HepG2 (cell line): ENCODE results near the gene MC1R. TPM values are rescaled to one million over a fixed set of nuclear protein-coding genes. Genes with fewer than 3 reads are reported as not detected.

Source experiments
- BCL3 ChIP-seq: sonication (generic); formaldehyde crosslinking; IDR thresholded peaks from 2 replicates; pipeline ENCODE4 v1.5.1; 2020; ENCODE audit warnings: mild to moderate bottlenecking, missing genetic modification reagents, moderate library complexity
- DRAP1 ChIP-seq: IDR thresholded peaks from 2 replicates; pipeline ENCODE4 v1.6.1; 2016; ENCODE audit warnings: missing genetic modification reagents, missing compliant biosample characterization
- SCMH1 ChIP-seq: sonication (generic); formaldehyde crosslinking; IDR thresholded peaks from 2 replicates; pipeline ENCODE4 v1.9.0; 2021; ENCODE audit warnings: missing genetic modification reagents, mild to moderate bottlenecking, borderline replicate concordance
- SETDB1 ChIP-seq: sonication (generic); formaldehyde crosslinking; IDR thresholded peaks from 2 replicates; pipeline ENCODE4 v1.5.1; 2020; ENCODE audit warnings: missing genetic modification reagents, mild to moderate bottlenecking, borderline replicate concordance
- SRSF9 ChIP-seq: fragments of 200-400 bp; formaldehyde crosslinking; IDR thresholded peaks from 2 replicates; pipeline ENCODE4 v1.6.1; 2018; ENCODE audit warnings: borderline replicate concordance, mild to moderate bottlenecking, low read depth, low read length; ENCODE audit not compliant: insufficient read depth, poor library complexity, severe bottlenecking
- TOE1 ChIP-seq: sonication (generic); formaldehyde crosslinking; IDR thresholded peaks from 2 replicates; pipeline ENCODE4 v1.4.0; 2020; ENCODE audit warnings: mild to moderate bottlenecking, missing genetic modification reagents
- YY1 ChIP-seq: IDR thresholded peaks from 2 replicates; pipeline ENCODE4 v1.6.1; 2011; ENCODE audit warnings: low read length, low read depth, moderate library complexity, mild to moderate bottlenecking; ENCODE audit not compliant: insufficient read depth, insufficient replicate concordance
- ZBTB20 ChIP-seq: sonication (generic); formaldehyde crosslinking; IDR thresholded peaks from 2 replicates; pipeline ENCODE4 v1.8.1; 2023; ENCODE audit warnings: missing genetic modification reagents, low read depth, mild to moderate bottlenecking, borderline replicate concordance
- ZFAT ChIP-seq: sonication (generic); formaldehyde crosslinking; conservative IDR thresholded peaks from 2 replicates; pipeline ENCODE4 v1.8.1; 2023; ENCODE audit warnings: missing genetic modification reagents, inconsistent platforms
- ZNF296 ChIP-seq: sonication (generic); formaldehyde crosslinking; conservative IDR thresholded peaks from 2 replicates; pipeline ENCODE4 v1.5.0; 2020; ENCODE audit warnings: mild to moderate bottlenecking, missing genetic modification reagents
- ZNF333 ChIP-seq: sonication (generic); formaldehyde crosslinking; IDR thresholded peaks from 2 replicates; pipeline ENCODE4 v1.4.0; 2020; ENCODE audit warnings: mild to moderate bottlenecking, missing genetic modification reagents, borderline replicate concordance
- ZNF446 ChIP-seq: sonication (generic); formaldehyde crosslinking; IDR thresholded peaks from 2 replicates; pipeline ENCODE4 v1.5.0; 2020; ENCODE audit warnings: mild to moderate bottlenecking, missing genetic modification reagents
- ZNF567 ChIP-seq: sonication (generic); formaldehyde crosslinking; IDR thresholded peaks from 2 replicates; pipeline ENCODE4 v1.8.1; 2023; ENCODE audit warnings: mild to moderate bottlenecking, missing genetic modification reagents, borderline replicate concordance
- ZNF572 ChIP-seq: sonication (generic); formaldehyde crosslinking; IDR thresholded peaks from 2 replicates; pipeline ENCODE4 v1.5.1; 2020; ENCODE audit warnings: mild to moderate bottlenecking, missing genetic modification reagents
- ZNF646 ChIP-seq: sonication (generic); formaldehyde crosslinking; IDR thresholded peaks from 2 replicates; pipeline ENCODE4 v1.9.0; 2021; ENCODE audit warnings: mild to moderate bottlenecking, missing genetic modification reagents
- ZNF737 ChIP-seq: sonication (generic); formaldehyde crosslinking; IDR thresholded peaks from 2 replicates; pipeline ENCODE4 v1.5.0; 2020; ENCODE audit warnings: missing genetic modification reagents, mild to moderate bottlenecking, borderline replicate concordance
- ZSCAN21 ChIP-seq: sonication (generic); formaldehyde crosslinking; IDR thresholded peaks from 2 replicates; pipeline ENCODE4 v1.8.0; 2022; ENCODE audit warnings: mild to moderate bottlenecking, missing genetic modification reagents, moderate library complexity, borderline replicate concordance
- polyA plus RNA-seq, 8 experiments: library from polyadenylated mRNA; depleted of rRNA in 3 of 8; stranded (reverse) in 7 of 8; unstranded in 1 of 8; fragments of >200 nt; fragmentation: Illumina TruSeq in 4 of 8; extraction: Trizol in 4 of 8; gene quantifications; 2 replicates each; pipeline versions ENCODE4 v1.2.1 to v1.2.3, GENCODE V29; 2011 to 2016; ENCODE audit warnings: low read depth in 4 of 8, missing spikeins in 1 of 8, mixed read lengths in 1 of 8; ENCODE audit not compliant: insufficient read depth in 1 of 8
- total RNA-seq, 5 experiments: library from RNA; depleted of rRNA; stranded (reverse); fragments of >200 nt; fragmentation: Illumina TruSeq; extraction: Trizol; gene quantifications; 2 replicates each; pipeline ENCODE4 v1.2.3, GENCODE V29; 2016; ENCODE audit warnings: low read depth in 1 of 5
- TF ChIP-seq, protein P1 (sequence below): sonication (generic); formaldehyde crosslinking; IDR thresholded peaks from 2 replicates; pipeline ENCODE4 v1.8.1; 2023; ENCODE audit warnings: mild to moderate bottlenecking, missing genetic modification reagents

The MC1R gene
- total and polyA plus RNA-seq, 2 of the 13 experiments (the other 11 are each of a cell fraction or from before 2014, with no cell fraction given), result 9.1 to 14.8 TPM

GRCh38 chr16:89913408-89914387 lies 5.0 kb upstream of the MC1R start (continued):
- TF ChIP-seq ZNF567 (CRISPR knock-in tag) (no peak), ZSCAN21 (CRISPR knock-in tag) (peak; percentile 51; the same call in 1 of the 2 replicates), SRSF9 (no peak), ZNF572 (no peak), ZNF737 (no peak), ZNF446 (CRISPR knock-in tag) (no peak), ZNF646 (CRISPR knock-in tag) (peak; percentile 97), SCMH1 (no peak), ZFAT (CRISPR knock-in tag) (no peak), ZNF333 (CRISPR knock-in tag) (no peak), BCL3 (CRISPR knock-in tag) (no peak), ZNF296 (CRISPR knock-in tag) (no peak), YY1 (no peak), TOE1 (CRISPR knock-in tag) (no peak), ZBTB20 (CRISPR knock-in tag) (no peak), DRAP1 (CRISPR knock-in tag) (no peak), SETDB1 (CRISPR knock-in tag) (no peak)
- TF ChIP-seq, protein P1, sequence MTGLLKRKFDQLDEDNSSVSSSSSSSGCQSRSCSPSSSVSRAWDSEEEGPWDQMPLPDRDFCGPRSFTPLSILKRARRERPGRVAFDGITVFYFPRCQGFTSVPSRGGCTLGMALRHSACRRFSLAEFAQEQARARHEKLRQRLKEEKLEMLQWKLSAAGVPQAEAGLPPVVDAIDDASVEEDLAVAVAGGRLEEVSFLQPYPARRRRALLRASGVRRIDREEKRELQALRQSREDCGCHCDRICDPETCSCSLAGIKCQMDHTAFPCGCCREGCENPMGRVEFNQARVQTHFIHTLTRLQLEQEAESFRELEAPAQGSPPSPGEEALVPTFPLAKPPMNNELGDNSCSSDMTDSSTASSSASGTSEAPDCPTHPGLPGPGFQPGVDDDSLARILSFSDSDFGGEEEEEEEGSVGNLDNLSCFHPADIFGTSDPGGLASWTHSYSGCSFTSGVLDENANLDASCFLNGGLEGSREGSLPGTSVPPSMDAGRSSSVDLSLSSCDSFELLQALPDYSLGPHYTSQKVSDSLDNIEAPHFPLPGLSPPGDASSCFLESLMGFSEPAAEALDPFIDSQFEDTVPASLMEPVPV (CRISPR knock-in tag), result no peak
